H1 (cell line): ENCODE results near the gene ADGRG1. TPM values are rescaled to one million over a fixed set of nuclear protein-coding genes. Genes with fewer than 3 reads are reported as not detected.

Experiments
- CREB1 ChIP-seq: IDR thresholded peaks from 2 replicates; pipeline ENCODE4 v1.6.1; 2012; ENCODE audit warnings: inconsistent platforms
- EP300 ChIP-seq, 2 experiments: IDR thresholded peaks; 1 replicate in 1 of 2; 2 replicates in 1 of 2; pipeline ENCODE4 v1.6.1; 2011 to 2012; ENCODE audit warnings: low read depth in 2 of 2, low read length in 2 of 2, mild to moderate bottlenecking in 2 of 2, borderline replicate concordance in 1 of 2, inconsistent platforms in 1 of 2, moderate library complexity in 1 of 2
- EZH2 ChIP-seq: fragments of 200-600 bp; sonication (generic); IDR thresholded peaks from 2 replicates; pipeline ENCODE4 v1.7.1; 2012; ENCODE audit warnings: low read depth, mild to moderate bottlenecking, moderate library complexity, low read length, inconsistent platforms; ENCODE audit not compliant: severe bottlenecking
- SUZ12 ChIP-seq: fragments of 200-600 bp; sonication (generic); IDR thresholded peaks from 2 replicates; pipeline ENCODE4 v1.6.1; 2012; ENCODE audit warnings: mild to moderate bottlenecking, inconsistent platforms, low read length, moderate library complexity, mixed read lengths
- polyA plus RNA-seq, 7 experiments: library from polyadenylated mRNA; depleted of rRNA in 3 of 7; stranded (reverse) in 5 of 7; unstranded in 2 of 7; fragments of >200 nt in 5 of 7; fragments of 200-250 nt in 2 of 7; gene quantifications; 1 replicate in 5 of 7; 2 replicates in 1 of 7; 4 replicates in 1 of 7; pipeline versions ENCODE4 v1.2.1 to v1.2.3, GENCODE V29; 2011 to 2013; ENCODE audit warnings: missing spikeins in 2 of 7, mixed read lengths in 2 of 7
- total RNA-seq: library from RNA; stranded (reverse); fragmentation: NEBNext Ultra II Directional; extraction: Animal tissue kit (Norgen Biotek cat#: 25700); gene quantifications from 2 replicates; pipeline ENCODE4 v1.2.1, GENCODE V29; 2021
- TF ChIP-seq, protein P1 (sequence below): fragments of 300-600 bp; sonication (generic); IDR thresholded peaks from 2 replicates; pipeline ENCODE4 v1.7.1; 2012; ENCODE audit warnings: low read length, moderate library complexity, mild to moderate bottlenecking, inconsistent platforms; ENCODE audit not compliant: insufficient replicate concordance

ADGRG1 gene
- total and polyA plus RNA-seq, 2 of the 8 experiments (the other 6 are each of a cell fraction or from before 2014, with no cell fraction given) = 1.3 to 2.6 TPM

DNA sequence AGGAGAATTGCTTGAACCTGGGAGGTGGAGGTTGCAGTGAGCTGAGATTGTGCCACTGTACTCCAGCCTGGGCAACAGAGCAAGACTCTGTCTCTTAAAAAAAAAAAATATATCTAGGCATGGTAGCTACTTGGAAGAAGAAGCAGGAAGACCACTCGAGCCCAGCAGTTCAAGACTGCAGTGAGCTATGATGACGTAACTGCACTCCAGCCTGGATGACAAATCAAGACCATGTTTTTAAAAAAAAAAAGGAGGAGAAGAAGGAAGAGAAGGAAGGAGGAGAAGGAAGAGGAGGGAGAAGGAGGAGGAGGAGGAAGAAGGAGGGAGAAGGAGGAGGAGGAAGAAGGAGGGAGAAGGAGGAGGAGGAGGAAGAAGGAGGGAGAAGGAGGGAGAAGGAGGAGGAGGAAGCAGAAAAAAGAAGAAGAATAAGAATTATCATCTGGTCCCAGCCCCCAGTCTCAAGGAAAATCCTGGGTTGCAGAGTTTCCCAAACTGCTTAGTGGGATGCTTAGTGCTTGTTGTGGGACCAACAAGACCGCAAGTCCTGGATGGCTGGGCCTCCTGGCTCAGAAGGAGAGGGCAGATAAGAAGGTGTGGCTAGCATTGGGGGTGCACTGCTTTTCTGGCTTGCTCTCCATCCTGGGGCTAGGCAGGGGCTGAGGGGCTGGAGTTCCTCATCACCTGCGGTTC, 62.5 kb downstream of the ADGRG1 start (continued):
- TF ChIP-seq, protein P1, sequence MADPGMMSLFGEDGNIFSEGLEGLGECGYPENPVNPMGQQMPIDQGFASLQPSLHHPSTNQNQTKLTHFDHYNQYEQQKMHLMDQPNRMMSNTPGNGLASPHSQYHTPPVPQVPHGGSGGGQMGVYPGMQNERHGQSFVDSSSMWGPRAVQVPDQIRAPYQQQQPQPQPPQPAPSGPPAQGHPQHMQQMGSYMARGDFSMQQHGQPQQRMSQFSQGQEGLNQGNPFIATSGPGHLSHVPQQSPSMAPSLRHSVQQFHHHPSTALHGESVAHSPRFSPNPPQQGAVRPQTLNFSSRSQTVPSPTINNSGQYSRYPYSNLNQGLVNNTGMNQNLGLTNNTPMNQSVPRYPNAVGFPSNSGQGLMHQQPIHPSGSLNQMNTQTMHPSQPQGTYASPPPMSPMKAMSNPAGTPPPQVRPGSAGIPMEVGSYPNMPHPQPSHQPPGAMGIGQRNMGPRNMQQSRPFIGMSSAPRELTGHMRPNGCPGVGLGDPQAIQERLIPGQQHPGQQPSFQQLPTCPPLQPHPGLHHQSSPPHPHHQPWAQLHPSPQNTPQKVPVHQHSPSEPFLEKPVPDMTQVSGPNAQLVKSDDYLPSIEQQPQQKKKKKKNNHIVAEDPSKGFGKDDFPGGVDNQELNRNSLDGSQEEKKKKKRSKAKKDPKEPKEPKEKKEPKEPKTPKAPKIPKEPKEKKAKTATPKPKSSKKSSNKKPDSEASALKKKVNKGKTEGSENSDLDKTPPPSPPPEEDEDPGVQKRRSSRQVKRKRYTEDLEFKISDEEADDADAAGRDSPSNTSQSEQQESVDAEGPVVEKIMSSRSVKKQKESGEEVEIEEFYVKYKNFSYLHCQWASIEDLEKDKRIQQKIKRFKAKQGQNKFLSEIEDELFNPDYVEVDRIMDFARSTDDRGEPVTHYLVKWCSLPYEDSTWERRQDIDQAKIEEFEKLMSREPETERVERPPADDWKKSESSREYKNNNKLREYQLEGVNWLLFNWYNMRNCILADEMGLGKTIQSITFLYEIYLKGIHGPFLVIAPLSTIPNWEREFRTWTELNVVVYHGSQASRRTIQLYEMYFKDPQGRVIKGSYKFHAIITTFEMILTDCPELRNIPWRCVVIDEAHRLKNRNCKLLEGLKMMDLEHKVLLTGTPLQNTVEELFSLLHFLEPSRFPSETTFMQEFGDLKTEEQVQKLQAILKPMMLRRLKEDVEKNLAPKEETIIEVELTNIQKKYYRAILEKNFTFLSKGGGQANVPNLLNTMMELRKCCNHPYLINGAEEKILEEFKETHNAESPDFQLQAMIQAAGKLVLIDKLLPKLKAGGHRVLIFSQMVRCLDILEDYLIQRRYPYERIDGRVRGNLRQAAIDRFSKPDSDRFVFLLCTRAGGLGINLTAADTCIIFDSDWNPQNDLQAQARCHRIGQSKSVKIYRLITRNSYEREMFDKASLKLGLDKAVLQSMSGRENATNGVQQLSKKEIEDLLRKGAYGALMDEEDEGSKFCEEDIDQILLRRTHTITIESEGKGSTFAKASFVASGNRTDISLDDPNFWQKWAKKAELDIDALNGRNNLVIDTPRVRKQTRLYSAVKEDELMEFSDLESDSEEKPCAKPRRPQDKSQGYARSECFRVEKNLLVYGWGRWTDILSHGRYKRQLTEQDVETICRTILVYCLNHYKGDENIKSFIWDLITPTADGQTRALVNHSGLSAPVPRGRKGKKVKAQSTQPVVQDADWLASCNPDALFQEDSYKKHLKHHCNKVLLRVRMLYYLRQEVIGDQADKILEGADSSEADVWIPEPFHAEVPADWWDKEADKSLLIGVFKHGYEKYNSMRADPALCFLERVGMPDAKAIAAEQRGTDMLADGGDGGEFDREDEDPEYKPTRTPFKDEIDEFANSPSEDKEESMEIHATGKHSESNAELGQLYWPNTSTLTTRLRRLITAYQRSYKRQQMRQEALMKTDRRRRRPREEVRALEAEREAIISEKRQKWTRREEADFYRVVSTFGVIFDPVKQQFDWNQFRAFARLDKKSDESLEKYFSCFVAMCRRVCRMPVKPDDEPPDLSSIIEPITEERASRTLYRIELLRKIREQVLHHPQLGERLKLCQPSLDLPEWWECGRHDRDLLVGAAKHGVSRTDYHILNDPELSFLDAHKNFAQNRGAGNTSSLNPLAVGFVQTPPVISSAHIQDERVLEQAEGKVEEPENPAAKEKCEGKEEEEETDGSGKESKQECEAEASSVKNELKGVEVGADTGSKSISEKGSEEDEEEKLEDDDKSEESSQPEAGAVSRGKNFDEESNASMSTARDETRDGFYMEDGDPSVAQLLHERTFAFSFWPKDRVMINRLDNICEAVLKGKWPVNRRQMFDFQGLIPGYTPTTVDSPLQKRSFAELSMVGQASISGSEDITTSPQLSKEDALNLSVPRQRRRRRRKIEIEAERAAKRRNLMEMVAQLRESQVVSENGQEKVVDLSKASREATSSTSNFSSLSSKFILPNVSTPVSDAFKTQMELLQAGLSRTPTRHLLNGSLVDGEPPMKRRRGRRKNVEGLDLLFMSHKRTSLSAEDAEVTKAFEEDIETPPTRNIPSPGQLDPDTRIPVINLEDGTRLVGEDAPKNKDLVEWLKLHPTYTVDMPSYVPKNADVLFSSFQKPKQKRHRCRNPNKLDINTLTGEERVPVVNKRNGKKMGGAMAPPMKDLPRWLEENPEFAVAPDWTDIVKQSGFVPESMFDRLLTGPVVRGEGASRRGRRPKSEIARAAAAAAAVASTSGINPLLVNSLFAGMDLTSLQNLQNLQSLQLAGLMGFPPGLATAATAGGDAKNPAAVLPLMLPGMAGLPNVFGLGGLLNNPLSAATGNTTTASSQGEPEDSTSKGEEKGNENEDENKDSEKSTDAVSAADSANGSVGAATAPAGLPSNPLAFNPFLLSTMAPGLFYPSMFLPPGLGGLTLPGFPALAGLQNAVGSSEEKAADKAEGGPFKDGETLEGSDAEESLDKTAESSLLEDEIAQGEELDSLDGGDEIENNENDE = no peak
- no peak for TF ChIP-seq EZH2
- no peak for TF ChIP-seq EP300 (IDR thresholded peaks at IDR 0.05; ENCODE audit: borderline replicate concordance in 1 of 2, low read depth in 2 of 2, low read length in 2 of 2)
- no peak for TF ChIP-seq CREB1
- TF ChIP-seq SUZ12 = no peak
